AG04449 (cell line): Measurements from ENCODE around the gene FABP1.

Experiments used
- CTCF ChIA-PET: fragments of 350-600 bp; formaldehyde crosslinking; extraction: SDS; loops from one replicate; lab custom pipeline; 2021; ENCODE audit warnings: antibody characterized with exemption; lab: Yijun Ruan, JAX
- POLR2A ChIA-PET: fragments of 400-600, 350-600 bp; formaldehyde crosslinking; extraction: SDS; loops from one replicate; lab custom pipeline; 2020; ENCODE audit warnings: antibody characterized with exemption, inconsistent platforms; lab: Yijun Ruan, JAX
- DNase-seq: peaks from one replicate; pipeline ENCODE4 v3.0.0-alpha.2; 2010; ENCODE audit warnings: low read depth, low spot score
- H3K4me3 ChIP-seq: 2 replicates; pipeline ENCODE4 v1.5.1; 2011; ENCODE audit warnings: low read depth, mild to moderate bottlenecking, control low read depth, low read length
- CTCF ChIP-seq: IDR thresholded peaks from one replicate; pipeline ENCODE4 v1.5.1; 2011; ENCODE audit warnings: mild to moderate bottlenecking, moderate library complexity, low read length, control low read depth, inconsistent platforms; ENCODE audit not compliant: insufficient read depth; ENCODE audit errors: missing control alignments

FABP1 gene

GRCh38 chr2:88159955-88160415 is 32.1 kb upstream of the FABP1 start:
- POLR2A ChIA-PET: interaction anchor here (0.6 to 1.4 kb wide), 2 partner anchors 10 to 26 kb away, joined by 3 to 4 read pairs; partner anchors contain the start of gene THNSL2
- peak; percentile 78 for TF ChIP-seq CTCF
- CTCF ChIA-PET: interaction anchor here (0.6 to 12.6 kb wide), 17 partner anchors 8 to 159 kb away, joined by 3 to 247 read pairs (median 4); partner anchors contain the start of genes FABP1 and THNSL2
- no peak overlapping the region for H3K4me3 ChIP-seq
- DNase-seq: no peak

DNA sequence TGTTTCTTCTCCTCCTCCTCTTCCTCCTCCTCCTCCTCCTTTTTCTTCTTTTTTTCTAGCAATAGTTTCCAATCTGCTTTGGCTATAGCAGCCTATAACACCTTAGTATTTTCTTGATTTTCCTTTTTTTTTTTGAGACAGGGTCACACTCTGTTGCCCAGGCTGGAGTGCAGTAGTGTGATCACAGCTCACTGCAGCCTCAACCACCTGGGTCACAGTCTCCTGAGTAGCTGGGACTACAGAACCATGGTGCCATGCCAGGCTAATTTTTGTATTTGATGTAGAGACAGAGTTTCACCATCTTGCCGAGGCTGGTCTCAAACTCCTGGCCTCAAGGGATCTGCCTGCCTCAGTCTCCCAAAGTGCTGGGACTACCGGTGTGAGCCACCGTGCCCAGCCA is 31.6 kb upstream of the FABP1 start:
- CTCF ChIA-PET: interaction anchor here (0.6 to 12.6 kb wide), 15 partner anchors 8 to 158 kb away, joined by 3 to 247 read pairs (median 4); partner anchors contain the start of genes FABP1 and THNSL2
- DNase-seq: no peak
- no peak overlapping the region for H3K4me3 ChIP-seq
- no peak for TF ChIP-seq CTCF
- POLR2A ChIA-PET: interaction anchor here (1.4 kb wide), 1 partner anchor 10 kb away, joined by 4 read pairs; the partner anchor contains the start of gene THNSL2

DNA sequence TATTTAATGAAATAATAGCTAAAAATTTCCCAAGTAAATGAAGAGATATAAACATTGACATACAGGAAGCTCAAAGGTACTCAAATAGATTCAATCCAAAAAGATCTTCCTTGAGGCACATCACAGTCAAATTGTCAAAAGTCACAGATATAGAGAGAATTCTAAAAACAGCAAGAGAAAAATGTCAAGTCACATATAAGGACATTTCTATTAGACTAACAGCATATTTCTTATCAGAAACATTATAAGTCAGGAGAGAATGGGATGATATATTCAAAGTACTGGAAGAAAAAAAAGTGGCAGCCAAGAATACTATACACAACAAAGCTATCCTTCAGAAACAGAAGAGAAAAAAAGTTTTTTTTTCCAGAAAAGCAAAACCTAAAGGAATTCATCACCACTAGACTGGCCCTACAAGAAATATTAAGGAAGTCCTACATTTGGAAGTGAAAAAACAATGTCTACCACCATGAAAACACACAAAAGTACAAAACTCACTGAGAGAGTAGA is 21.1 kb upstream of the FABP1 start:
- POLR2A ChIA-PET: no interaction called here
- no peak for DNase-seq
- CTCF ChIA-PET: interaction anchor here (1.2 to 1.5 kb wide), 2 partner anchors 11 to 13 kb away, joined by 4 to 7 read pairs; no protein-coding TSS in a partner anchor
- TF ChIP-seq CTCF: no peak
- H3K4me3 ChIP-seq: no peak overlapping the region

DNA sequence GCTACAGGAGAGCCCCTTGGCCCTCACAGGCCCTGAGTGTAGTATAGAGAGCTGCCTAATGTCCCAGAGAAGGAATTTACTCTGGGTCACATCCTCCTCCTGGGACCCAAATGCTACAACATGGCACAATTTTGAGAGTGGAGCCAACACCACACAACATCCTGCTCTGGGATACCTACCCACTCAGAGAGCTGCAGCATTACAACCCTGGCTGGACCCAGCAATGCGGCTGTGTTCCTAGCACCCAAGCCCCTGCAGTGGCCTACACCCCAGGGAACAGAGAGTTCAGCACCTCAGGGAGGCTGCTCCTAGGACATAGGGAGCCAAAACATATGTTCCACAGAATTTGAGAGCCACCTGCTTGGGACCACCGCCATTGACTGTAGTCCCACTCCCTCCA is 19.3 kb upstream of the FABP1 start:
- TF ChIP-seq CTCF: no peak
- no peak overlapping the region for H3K4me3 ChIP-seq
- ChIA-PET CTCF (no interaction called here), POLR2A (no interaction called here)
- DNase-seq: no peak

DNA sequence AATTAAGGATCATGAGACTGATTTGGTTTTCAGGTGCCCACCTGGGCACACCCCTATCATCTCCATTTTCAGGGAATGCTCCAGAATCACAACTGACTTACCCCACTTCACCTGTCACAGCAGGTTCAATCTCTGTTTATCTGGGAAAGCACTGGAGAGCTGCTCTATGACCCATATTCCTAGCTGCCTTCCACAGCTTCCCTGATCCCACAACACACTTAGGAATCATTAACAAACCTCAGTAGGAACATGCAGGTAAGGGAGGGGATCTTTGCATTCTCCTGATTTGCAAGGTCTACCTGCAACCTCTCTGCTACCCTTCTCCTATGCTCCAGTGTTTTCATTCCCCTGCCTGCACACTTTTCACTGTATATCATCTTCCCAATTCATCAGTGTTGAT is 18.7 kb upstream of the FABP1 start:
- ChIA-PET POLR2A (no interaction called here), CTCF (interaction anchor here (0.7 kb wide), 1 partner anchor 85 kb away, joined by 3 read pairs; no protein-coding TSS in a partner anchor)
- DNase-seq: no peak
- H3K4me3 ChIP-seq: no peak overlapping the region
- TF ChIP-seq CTCF: no peak

- ChIA-PET CTCF (no interaction called here), POLR2A (no interaction called here)
- no peak for DNase-seq
- no peak overlapping the region for H3K4me3 ChIP-seq
- no peak for TF ChIP-seq CTCF
Observed at GRCh38 chr2:88144914-88145497, 17.1 kb upstream of the FABP1 start.
